Suppressor macrophage (primary cell): ENCODE measurements around the gene GJA1.
"Not testable (repeated sequence)": the region's sequence is repeated elsewhere in the genome, so short reads cannot be mapped to it uniquely, and the experiment has no call there.

ENCODE experiments used
- DNase-seq, 4 experiments: peaks; one replicate each; pipeline ENCODE4 v3.0.0-alpha.2; 2020 to 2022
- total RNA-seq, 17 experiments: gene quantifications; one replicate each; lab custom pipeline; 2026; ENCODE audit warnings: mixed read lengths in 6 of 17, inconsistent platforms in 3 of 17; lab: John Stamatoyannopoulos, UW

GJA1 gene
- total RNA-seq, result 0 to 1.5 (median 0.14) reads per million in 17 experiments

DNA sequence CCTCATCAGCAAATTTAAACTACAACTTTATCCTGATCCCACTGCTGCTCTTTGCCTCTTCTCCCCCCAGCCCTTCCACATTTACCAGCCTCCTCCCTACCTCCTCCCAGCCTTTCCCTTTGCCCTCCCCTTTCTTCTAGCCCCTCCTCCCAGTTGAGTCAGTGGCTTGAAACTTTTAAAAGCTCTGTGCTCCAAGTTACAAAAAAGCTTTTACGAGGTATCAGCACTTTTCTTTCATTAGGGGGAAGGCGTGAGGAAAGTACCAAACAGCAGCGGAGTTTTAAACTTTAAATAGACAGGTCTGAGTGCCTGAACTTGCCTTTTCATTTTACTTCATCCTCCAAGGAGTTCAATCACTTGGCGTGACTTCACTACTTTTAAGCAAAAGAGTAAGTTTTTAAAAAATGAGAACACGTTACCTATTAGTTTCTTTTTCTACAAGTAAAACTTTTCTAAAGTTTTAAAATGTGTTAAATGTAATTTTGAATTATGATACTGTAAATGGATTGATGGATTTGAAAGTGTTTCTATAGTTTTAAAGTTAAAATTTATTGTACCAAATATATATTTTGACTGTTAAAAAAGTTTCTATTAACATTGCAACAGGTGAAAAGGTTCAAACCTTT is at the start of gene GJA1:
Gene GJA1, plus strand, starts transcription at position 203 of the 626 bp plus-strand sequence. CDS start 11,202 bp downstream, outside the sequence.
- no peak for DNase-seq

- DNase-seq, result not testable (repeated sequence)
These were observed 48.9 kb upstream of the GJA1 start for GRCh38 chr6:121386551-121386950.

- no peak for DNase-seq
These were observed 46.0 kb upstream of the GJA1 start for GRCh38 chr6:121389419-121389818.

- DNase-seq, result no peak
These were observed 41.5 kb upstream of the GJA1 start for GRCh38 chr6:121393731-121394505.

- DNase-seq, result no peak
These were observed 39.7 kb upstream of the GJA1 start for GRCh38 chr6:121395736-121396135.

- DNase-seq, result not testable (repeated sequence)
These were observed 38.3 kb upstream of the GJA1 start for GRCh38 chr6:121397188-121397587.

DNA sequence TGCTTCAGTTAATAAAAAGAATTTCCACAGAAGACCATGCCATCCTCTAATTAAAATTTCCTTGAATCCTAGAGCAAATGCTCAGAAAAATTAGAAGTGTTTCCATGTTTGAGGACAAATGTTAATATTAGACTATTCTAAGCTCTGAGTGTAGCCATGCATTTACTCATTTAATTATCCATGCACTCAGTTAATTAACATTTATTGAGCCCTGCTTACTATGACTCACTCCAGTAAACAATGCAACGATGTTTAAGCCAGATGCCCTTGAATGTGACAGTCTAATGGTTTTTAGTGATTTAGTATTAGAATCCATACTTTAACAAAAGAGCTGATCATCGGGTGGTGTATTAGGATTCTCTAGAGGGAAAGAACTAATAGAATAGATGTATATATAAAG is 37.3 kb upstream of the GJA1 start:
- DNase-seq, result no peak

DNA sequence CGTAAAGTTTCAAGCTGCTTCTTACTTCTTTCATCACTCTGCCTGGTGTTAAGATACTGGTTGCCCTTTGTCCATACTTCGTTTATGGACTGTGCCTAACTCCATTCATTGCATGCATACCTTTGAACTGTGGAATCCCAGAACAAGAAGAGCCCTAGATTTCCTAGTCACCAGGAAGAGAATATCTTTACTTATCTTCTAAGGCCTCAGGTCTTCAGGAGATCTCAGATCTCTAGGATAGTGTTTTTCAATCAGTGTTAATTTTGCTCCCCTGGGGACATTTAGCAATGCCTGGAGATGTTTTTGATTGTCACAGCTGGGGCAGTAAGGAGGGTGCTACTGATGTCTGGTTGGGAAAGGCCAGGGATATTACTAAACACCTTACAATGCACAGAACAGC is 35.5 kb upstream of the GJA1 start:
- no peak for DNase-seq

DNA sequence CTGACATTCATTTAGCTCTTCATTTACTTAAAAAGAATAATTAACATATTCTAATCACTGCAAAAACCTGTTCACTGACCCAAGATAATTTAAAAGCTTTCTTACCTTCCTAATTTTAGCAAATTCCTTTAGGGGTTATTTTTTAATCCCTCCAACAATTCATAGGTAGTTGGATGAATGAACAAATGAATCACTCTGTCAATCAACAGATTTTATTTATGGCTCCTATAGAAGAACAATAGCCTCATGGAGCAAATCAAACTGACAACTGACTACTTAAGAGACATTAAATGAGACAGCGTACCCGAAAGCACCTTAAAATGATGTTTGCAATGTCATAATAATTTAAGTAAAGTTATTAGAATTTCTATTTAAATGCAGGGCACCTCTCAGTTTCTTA is 31.5 kb upstream of the GJA1 start:
- no peak for DNase-seq

DNA sequence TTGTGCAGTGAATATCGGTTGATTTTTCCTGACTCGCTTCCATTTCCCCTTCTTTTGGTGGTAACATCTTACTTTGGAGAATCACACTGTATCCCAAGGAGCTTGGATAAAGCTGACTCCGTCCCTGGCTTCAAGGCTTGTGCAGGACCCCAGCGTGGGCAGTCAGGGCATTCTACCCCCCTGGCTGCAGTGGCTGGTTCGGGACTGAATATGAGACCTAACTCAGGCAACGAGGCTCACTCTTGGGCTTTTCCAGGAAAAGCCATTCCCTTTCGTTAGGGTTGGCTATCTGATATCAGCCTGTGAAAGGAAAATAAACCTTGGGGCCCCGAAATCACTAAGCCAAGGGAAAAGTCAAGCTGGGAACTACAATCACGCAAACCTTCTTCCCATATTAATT is 30.1 kb upstream of the GJA1 start:
- no peak for DNase-seq

DNA sequence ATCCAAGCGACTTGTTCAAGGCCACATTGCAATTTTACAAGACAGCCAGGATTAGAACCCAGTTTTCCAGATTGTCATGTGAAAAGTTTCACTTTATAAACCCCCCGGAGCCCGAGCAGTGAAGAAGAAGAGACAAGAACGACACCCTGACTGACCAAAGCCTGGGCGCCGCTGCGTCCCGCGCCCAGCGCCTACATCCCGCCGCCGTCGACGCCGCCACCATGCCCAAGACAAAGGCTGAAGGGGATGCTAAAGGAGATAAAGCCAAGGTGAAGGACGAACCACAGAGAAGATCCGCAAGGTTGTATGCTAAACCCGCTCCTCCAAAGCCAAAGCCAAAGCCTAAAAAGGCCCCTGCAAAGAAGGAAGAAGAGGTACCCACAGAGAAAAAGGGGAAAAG is 27.1 kb upstream of the GJA1 start:
- no peak for DNase-seq

DNA sequence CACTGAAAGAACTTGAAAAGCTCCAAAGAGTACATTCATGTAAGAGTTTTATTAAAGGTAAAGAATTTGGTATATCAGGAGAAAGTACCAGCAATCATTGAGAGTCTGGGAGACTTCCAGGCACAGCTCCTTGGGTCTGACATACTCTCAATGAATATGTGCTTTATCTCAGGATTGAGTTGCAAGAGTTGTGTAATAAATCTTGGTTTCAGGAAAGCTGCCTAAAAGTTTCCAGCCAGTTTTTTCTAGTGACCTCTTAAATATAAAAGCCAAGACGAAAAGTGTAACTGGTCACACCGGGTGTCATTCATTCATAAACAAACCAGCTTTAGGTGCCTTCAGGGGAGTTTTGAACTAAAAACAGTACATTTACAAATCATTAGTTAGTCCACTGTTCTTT is 21.6 kb upstream of the GJA1 start:
- DNase-seq, result no peak

DNA sequence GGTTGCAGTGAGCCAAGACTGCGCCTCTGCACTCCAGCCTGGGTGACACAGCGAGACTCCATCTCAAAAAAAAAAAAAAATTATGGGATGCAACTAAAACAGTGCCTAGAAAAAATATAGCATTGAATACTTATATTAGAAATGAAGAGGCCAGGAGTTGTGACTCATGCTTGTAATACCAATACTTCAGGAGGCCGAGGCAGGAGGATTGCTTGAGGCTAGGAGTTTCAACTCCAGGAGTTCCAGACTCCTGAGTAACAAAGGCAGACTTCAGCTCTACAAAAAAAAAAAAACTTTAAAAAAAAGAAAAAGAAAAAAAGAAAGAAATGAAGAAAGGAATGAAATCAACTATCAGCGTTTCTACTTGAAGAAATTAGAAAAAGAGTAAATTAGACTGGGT is 17.1 kb upstream of the GJA1 start:
- DNase-seq, result no peak

- DNase-seq, result no peak
These were observed 8.8 kb upstream of the GJA1 start for GRCh38 chr6:121426686-121427085.

DNA sequence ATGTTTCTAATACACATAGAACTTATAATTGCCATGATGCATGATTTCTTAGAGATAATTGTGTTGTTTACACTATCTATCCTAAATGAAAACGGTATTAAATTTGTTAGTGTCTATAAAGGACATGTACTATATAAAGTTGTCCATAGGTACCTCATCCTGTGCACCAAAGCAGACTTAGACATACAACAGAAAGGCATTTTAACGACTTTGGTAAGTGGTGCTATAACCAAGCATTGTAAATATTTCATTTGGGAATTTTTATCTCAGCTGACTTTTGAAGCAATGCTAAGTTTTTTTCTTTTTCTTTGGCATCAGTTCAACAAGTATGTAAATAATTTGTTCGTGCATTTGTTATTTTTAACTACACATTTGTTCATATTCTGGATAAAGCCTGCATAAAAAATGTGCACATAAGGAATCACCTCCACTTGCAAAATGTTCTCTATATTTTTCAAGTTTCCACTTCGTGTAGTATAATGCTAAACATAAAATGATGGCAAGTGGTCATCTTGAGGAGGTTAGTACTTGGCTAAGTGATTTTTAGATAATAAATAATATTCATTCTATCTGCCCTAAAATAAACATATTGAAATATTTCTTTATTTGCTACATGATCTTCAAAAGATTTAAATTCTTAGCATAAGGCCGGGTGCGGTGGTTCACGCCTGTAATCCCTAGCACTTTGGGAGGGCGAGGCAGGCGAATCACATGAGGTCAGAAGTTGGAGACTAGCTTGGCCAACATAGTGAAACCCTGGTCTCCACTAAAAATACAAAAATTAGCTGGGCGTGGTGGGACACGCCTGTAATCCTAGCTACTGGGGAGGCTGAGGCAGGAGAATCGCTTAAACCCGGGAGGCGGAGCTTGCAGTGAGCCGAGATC is 6.3 kb upstream of the GJA1 start:
- no peak for DNase-seq

GRCh38 chr6:121430514-121431460 is 4.7 kb upstream of the GJA1 start:
- DNase-seq, result peak; percentile 22 to 53 (median 36)

- DNase-seq, result not testable (repeated sequence)
These were observed 3.7 kb upstream of the GJA1 start for GRCh38 chr6:121431776-121432175.

DNA sequence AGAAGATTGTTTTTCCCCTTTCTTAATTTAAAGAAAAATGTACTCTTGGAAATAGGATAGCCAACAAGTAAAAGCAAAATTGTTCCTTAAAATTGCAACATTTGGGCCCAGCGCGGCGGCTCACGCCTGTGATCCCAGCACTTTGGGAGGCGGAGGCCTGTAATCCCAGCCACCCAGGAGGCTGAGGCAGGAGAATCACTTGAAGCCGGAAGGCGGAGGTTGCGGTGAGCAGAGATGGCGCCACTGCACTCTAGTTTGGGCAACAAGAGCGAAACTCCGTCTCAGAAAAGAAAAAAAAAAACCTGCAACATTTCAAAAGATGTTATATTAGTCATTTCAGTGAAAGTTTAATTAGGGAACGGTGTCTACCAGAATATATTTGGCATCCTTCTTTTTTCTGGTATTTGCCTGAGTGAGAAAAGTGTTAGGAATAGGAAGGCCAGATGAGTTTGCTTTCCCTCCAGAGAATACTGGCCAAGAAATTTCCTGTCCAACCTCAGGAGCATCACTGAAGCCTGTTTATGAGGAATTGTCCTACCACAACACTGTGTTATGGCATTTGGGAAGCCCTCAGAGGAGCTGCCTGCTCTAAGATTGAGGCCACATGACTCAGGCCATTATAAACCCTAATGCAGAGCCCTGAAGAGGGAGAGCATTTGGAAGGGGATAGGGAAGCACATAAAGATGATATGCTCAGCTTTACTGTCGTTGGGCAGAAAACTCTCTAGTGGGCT is 1.2 kb upstream of the GJA1 start:
- DNase-seq, result no peak

DNA sequence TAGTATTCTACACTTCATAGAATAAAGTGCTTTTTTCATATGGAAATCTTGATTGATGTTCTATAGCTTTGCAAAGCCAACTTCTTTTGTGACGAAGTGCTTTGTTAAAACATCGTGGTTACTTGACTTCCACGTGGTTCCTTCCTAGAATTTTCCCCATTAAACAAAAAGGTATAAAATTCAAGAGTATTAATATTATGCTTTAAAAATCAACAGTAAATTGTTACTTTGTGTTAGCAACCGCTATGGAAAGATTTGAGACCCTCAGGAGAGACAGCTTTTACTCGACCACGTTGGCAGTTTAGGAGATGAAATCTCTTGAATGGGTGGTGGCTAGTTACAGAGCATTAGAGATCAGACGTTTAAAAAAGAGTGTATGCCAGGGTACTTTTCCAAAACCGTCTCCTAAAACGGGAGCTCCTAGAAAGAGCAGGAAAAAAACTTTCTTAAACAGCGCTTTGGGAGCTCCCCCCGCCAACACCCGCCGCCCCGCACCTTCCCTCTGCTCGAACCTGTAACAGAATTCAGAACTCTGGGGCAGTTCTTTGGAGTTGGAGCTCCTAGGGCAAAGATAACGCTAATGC is 920 bp downstream of the GJA1 start:
- no peak for DNase-seq

DNA sequence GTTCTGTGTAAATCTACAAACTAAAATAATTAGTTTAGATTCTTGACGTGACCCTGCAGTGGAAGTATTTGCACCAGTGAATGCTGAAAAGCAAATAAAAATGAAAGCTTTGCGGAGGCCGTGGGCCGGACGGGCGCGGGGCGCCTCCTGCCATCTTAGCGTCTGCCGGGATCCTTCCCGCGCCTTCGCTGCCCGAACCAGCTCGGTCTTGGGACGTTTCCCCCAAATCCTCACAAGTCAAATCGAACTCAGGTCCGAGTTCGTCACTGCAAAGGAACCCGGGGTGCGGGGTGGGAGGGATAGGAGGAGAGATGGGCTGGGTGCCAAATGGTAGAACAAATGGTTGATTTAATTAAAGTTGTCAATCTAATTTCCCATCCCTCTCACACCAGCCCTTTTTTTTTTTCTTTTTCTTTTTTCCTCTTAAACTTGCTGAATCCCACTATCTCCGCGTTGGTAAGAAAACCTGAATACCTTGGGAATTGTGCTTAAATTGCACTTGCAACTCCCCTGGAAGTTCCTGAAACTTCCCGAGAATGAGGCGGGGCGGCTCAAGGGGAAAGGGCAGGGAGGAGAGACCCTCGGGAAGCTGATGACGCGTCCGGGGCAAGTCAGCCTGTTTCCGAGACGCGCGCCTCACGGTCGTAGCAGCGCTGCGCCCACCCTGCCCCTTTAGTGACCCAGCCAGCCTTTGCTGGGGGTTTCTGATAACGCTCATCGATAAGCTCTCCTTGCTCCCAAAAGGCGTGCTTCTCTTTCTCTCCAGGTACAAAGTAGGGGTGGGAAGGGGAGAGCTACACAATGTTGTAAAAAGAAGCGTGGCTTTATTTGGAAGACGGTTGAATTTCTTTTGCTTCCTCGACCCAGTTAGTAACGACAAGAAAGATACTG is 1.8 kb downstream of the GJA1 start:
- peak in 3 of 4 experiments; percentile 7 to 32 (median 11) for DNase-seq
